ENCODE measurements around the gene GZF1. TPM values are rescaled to one million over a fixed set of nuclear protein-coding genes. Genes with fewer than 3 reads are reported as not detected.

GZF1 gene
- total RNA-seq (ENCODE audit: low replicate concordance), result 12.9 and 13.8 TPM in 2 replicates

GRCh38 chr20:23361476-23362391 lies at the start of gene GZF1:
TSS of gene GZF1 (plus strand) at chr20:23362182. CDS start at chr20:23364384, 2,202 bp downstream.
- H3K27me3 ChIP-seq, result no peaks in the 10 kb centered on the region
- no peaks in the 10 kb centered on the region for H3K9me3 ChIP-seq (ENCODE audit: low read depth)
- H3F3A ChIP-seq (ENCODE audit: low read depth), result peaks cover 19% of the 10 kb centered on the region
- H2AFZ ChIP-seq (replicated peaks), result peak within 1 kb of the TSS; percentile 74
- peak within 1 kb of the TSS; percentile 78 for H3K4me3 ChIP-seq
- Mint-ChIP-seq H3K36me3 (peaks cover 14% of the 10 kb centered on the region), H3K4me1 (peaks cover 34% of the 10 kb centered on the region), H3K27me3 (ENCODE audit: insufficient read depth, low read depth) (peaks cover 2% of the 10 kb centered on the region), H3K9me3 (no peaks in the 10 kb centered on the region), H3K27ac (peak within 1 kb of the TSS; percentile 90), H3K4me3 (peak within 1 kb of the TSS; percentile 95)
- peaks cover 44% of the 10 kb centered on the region for H3K79me2 ChIP-seq (ENCODE audit: low read depth)
- TF ChIP-seq EZH2 (IDR thresholded peaks at IDR 0.05), result no peak
- TF ChIP-seq EZH2phosphoT487 (IDR thresholded peaks at IDR 0.05), result no peak
- TF ChIP-seq CTCF (IDR thresholded peaks at IDR 0.05), result no peak
- H3K4me1 ChIP-seq, result peaks cover 24% of the 10 kb centered on the region
- H3K27ac ChIP-seq, result peak within 1 kb of the TSS; percentile 96
- peak within 1 kb of the TSS; percentile 95 for H3K4me2 ChIP-seq
- H3K9ac ChIP-seq, result peak within 1 kb of the TSS; percentile 98
- DNase-seq (ENCODE audit: low spot score), result peak; percentile 99
- H4K20me1 ChIP-seq (ENCODE audit: low read depth), result peaks cover 42% of the 10 kb centered on the region
- H3K36me3 ChIP-seq, result no peaks in the 10 kb centered on the region

- H3K9ac ChIP-seq, result no peak overlapping the region
- H3K4me3 ChIP-seq, result no peak overlapping the region
- Mint-ChIP-seq H3K27ac (no peak overlapping the region), H3K36me3 (no peaks in the 10 kb centered on the region), H3K4me3 (no peak overlapping the region), H3K9me3 (peaks cover 7% of the 10 kb centered on the region), H3K27me3 (ENCODE audit: insufficient read depth, low read depth) (peaks cover under 1% of the 10 kb centered on the region), H3K4me1 (peaks cover 5% of the 10 kb centered on the region)
- no peaks in the 10 kb centered on the region for H3K36me3 ChIP-seq
- H3F3A ChIP-seq (ENCODE audit: low read depth), result no peaks in the 10 kb centered on the region
- H3K27ac ChIP-seq, result no peak overlapping the region
- H3K27me3 ChIP-seq, result no peaks in the 10 kb centered on the region
- no peaks in the 10 kb centered on the region for H3K9me3 ChIP-seq (ENCODE audit: low read depth)
- H2AFZ ChIP-seq (replicated peaks), result no peak overlapping the region
- no peaks in the 10 kb centered on the region for H3K4me1 ChIP-seq
- no peak overlapping the region for H3K4me2 ChIP-seq
- DNase-seq (ENCODE audit: low spot score), result no peak
- TF ChIP-seq EZH2 (IDR thresholded peaks at IDR 0.05) (no peak), EZH2phosphoT487 (IDR thresholded peaks at IDR 0.05) (no peak), CTCF (IDR thresholded peaks at IDR 0.05) (no peak)
- H3K79me2 ChIP-seq (ENCODE audit: low read depth), result no peaks in the 10 kb centered on the region
- no peaks in the 10 kb centered on the region for H4K20me1 ChIP-seq (ENCODE audit: low read depth)
Observed at GRCh38 chr20:23313271-23313670, 48.7 kb upstream of the GZF1 start.

GRCh38 chr20:23314699-23315098 lies 47.3 kb upstream of the GZF1 start:
- H3K4me2 ChIP-seq, result no peak overlapping the region
- no peak overlapping the region for H3K27ac ChIP-seq
- no peak for TF ChIP-seq EZH2 (IDR thresholded peaks at IDR 0.05)
- no peak for TF ChIP-seq CTCF (IDR thresholded peaks at IDR 0.05)
- no peak for TF ChIP-seq EZH2phosphoT487 (IDR thresholded peaks at IDR 0.05)
- H3K27me3 Mint-ChIP-seq (ENCODE audit: insufficient read depth, low read depth), result no peaks in the 10 kb centered on the region
- no peaks in the 10 kb centered on the region for H3K36me3 ChIP-seq
- H3K79me2 ChIP-seq (ENCODE audit: low read depth), result no peaks in the 10 kb centered on the region
- no peaks in the 10 kb centered on the region for H3K4me1 ChIP-seq
- no peak overlapping the region for H2AFZ ChIP-seq (replicated peaks)
- H3F3A ChIP-seq (ENCODE audit: low read depth), result no peaks in the 10 kb centered on the region
- peaks cover 5% of the 10 kb centered on the region for H3K9me3 Mint-ChIP-seq
- H3K4me3 Mint-ChIP-seq, result no peak overlapping the region
- H3K9ac ChIP-seq, result no peak overlapping the region
- peaks cover 1% of the 10 kb centered on the region for H3K4me1 Mint-ChIP-seq
- H3K27ac Mint-ChIP-seq, result no peak overlapping the region
- no peaks in the 10 kb centered on the region for H3K36me3 Mint-ChIP-seq
- H3K4me3 ChIP-seq, result no peak overlapping the region
- no peak for DNase-seq (ENCODE audit: low spot score)
- no peaks in the 10 kb centered on the region for H4K20me1 ChIP-seq (ENCODE audit: low read depth)
- H3K9me3 ChIP-seq (ENCODE audit: low read depth), result no peaks in the 10 kb centered on the region
- no peaks in the 10 kb centered on the region for H3K27me3 ChIP-seq

Measured in neural progenitor cell (in vitro differentiated cells).